ENCODE measurements around the gene MYH14. TPM values are rescaled to one million over a fixed set of nuclear protein-coding genes. Genes with fewer than 3 reads are reported as not detected.
"Not testable (repeated sequence)": the region's sequence is repeated elsewhere in the genome, so short reads cannot be mapped to it uniquely, and the experiment has no call there.

MYH14 gene
- total and polyA plus RNA-seq, 2 of the 8 experiments (the other 6 are each of a cell fraction or from before 2014, with no cell fraction given): 17.3 to 28.6 TPM

- not testable (repeated sequence) for H2BK120ac ChIP-seq (replicated peaks; ENCODE audit: low read depth, low read length); H3K4ac ChIP-seq (replicated peaks; ENCODE audit: insufficient read length, low read depth, low read length); H3K79me2 ChIP-seq (ENCODE audit: control insufficient read depth in 1 of 2, insufficient read depth in 2 of 2, low read length in 2 of 2); H3K79me1 ChIP-seq (ENCODE audit: low read depth, low read length); H2AFZ ChIP-seq (ENCODE audit: low read length); H3K36me3 ChIP-seq (ENCODE audit: control insufficient read depth in 2 of 4, insufficient read depth in 4 of 4, low read length in 3 of 4); H4K91ac ChIP-seq (replicated peaks; ENCODE audit: insufficient read length, low read length); H2BK20ac ChIP-seq (ENCODE audit: low read length); H3K14ac ChIP-seq (ENCODE audit: insufficient read length); H3K9me3 ChIP-seq (ENCODE audit: insufficient read depth in 2 of 2, low read depth in 1 of 2, low read length in 1 of 2); H3K23ac ChIP-seq (ENCODE audit: insufficient read length); DNase-seq (ENCODE audit: low read depth in 1 of 2, low spot score in 2 of 2); FAIRE-seq; H3K56ac ChIP-seq (replicated peaks; ENCODE audit: insufficient read length, low read depth, low read length); H4K8ac ChIP-seq (ENCODE audit: extremely low read depth, insufficient read depth, low read length)
- H2BK5ac ChIP-seq (ENCODE audit: low read depth, low read length): peak overlapping the region; percentile 88; the same call in 1 of the 2 replicates
- CTCF ChIA-PET (ENCODE audit: partially characterized antibody): interaction anchor here (1.6 kb wide), 1 partner anchor 24 kb away, joined by 3 read pairs; no protein-coding TSS in a partner anchor
- H2BK12ac ChIP-seq (ENCODE audit: low read depth, low read length): peak overlapping the region; percentile 29; the same call in 1 of the 2 replicates
- peaks cover 2 to 32% (median 17%) of the 10 kb centered on the region in 4 experiments for H3K4me1 ChIP-seq (replicated peaks in 1 of 4; ENCODE audit: control insufficient read depth in 3 of 4, insufficient read depth in 4 of 4, low read length in 3 of 4)
- 0 out of 2 replicates have a peak overlapping the region, but pooled peaks have one; percentile 17 for H3K18ac ChIP-seq (ENCODE audit: extremely low read depth, low read length)
- H3K9ac ChIP-seq (replicated peaks in 1 of 4; ENCODE audit: extremely low read depth in 1 of 4, low read depth in 3 of 4, low read length in 3 of 4): peak overlapping the region in 3 of 4 experiments; percentile 49 to 73 (median 56); a peak in 5 of 7 replicates
- H4K5ac ChIP-seq (ENCODE audit: insufficient read length, low read depth, low read length): peak overlapping the region; percentile 39
- TF ChIP-seq ASH2L (IDR thresholded peaks at IDR 0.05; ENCODE audit: low read length): peak; percentile 19
- 0 out of 4 replicates have a peak, but pooled peaks of 1 of the 2 experiments have one; percentile 12 for TF ChIP-seq HDAC2 (IDR thresholded peaks at IDR 0.05; ENCODE audit: borderline replicate concordance in 1 of 2, low read depth in 2 of 2, low read length in 2 of 2)
- POLR2A ChIA-PET (ENCODE audit: partially characterized antibody): interaction anchor here (1.2 to 4.3 kb wide), 3 partner anchors 9 to 17 kb away, joined by 4 to 40 read pairs (median 29); no protein-coding TSS in a partner anchor
- WGBS, 2 experiments (ENCODE audit: extremely low coverage in 1 of 2, insufficient coverage in 1 of 2, insufficient read length in 1 of 2, insufficient replicate concordance in 2 of 2, low coverage in 1 of 2, low lambda C conversion rate in 2 of 2, missing lambda C conversion rate in 1 of 2): 16% methylated on average over 15 of the region's 18 CpGs; no CpG with 5 or more reads in 1 of the 2 experiments
- H2AK5ac ChIP-seq (ENCODE audit: low read depth, low read length): 0 out of 2 replicates have a peak overlapping the region, but pooled peaks have one; percentile 3
- peak overlapping the region; percentile 74 to 96 (median 84) for H3K4me3 ChIP-seq (ENCODE audit: extremely low read depth in 1 of 4, insufficient read depth in 2 of 4, low read depth in 3 of 4, low read length in 4 of 4)
- peaks cover 5 to 15% (median 12%) of the 10 kb centered on the region in 4 experiments; a peak in 6 of 7 replicates for H3K27me3 ChIP-seq (replicated peaks in 1 of 4; ENCODE audit: control insufficient read depth in 3 of 4, extremely low read depth in 1 of 4, insufficient read depth in 3 of 4, low read length in 3 of 4)
- H3K23me2 ChIP-seq (ENCODE audit: low read depth, low read length): peaks cover 46% of the 10 kb centered on the region
- peaks cover 10 to 14% of the 10 kb centered on the region in 2 experiments for H4K20me1 ChIP-seq (replicated peaks in 1 of 2; ENCODE audit: control insufficient read depth in 1 of 2, insufficient read depth in 2 of 2, low read length in 2 of 2)
- 0 out of 2 replicates have a peak overlapping the region, but pooled peaks have one; percentile 18 for H2BK15ac ChIP-seq (ENCODE audit: low read length)
- peak overlapping the region; percentile 75 to 99 for H3K4me2 ChIP-seq (ENCODE audit: insufficient read depth in 1 of 2, low read depth in 2 of 2, low read length in 2 of 2)
- 0 out of 2 replicates have a peak overlapping the region, but pooled peaks have one; percentile 12 for H3K27ac ChIP-seq (ENCODE audit: low read depth, low read length)
Measured at GRCh38 chr19:50329926-50330294, 126.5 kb downstream of the MYH14 start.
